GM19025 (cell line): ENCODE data around the gene GALNT15.
A peak's percentile ranks its signal among the peaks of the same experiment; 100 is the strongest.

Experiments used
- ATAC-seq: cut with Tn5 transposase; IDR thresholded peaks from one replicate; pipeline ENCODE4 v1.9.1; 2021; ENCODE audit warnings: mild to moderate bottlenecking, low read depth, moderate library complexity; ENCODE audit not compliant: unreplicated experiment

Gene GALNT15

DNA sequence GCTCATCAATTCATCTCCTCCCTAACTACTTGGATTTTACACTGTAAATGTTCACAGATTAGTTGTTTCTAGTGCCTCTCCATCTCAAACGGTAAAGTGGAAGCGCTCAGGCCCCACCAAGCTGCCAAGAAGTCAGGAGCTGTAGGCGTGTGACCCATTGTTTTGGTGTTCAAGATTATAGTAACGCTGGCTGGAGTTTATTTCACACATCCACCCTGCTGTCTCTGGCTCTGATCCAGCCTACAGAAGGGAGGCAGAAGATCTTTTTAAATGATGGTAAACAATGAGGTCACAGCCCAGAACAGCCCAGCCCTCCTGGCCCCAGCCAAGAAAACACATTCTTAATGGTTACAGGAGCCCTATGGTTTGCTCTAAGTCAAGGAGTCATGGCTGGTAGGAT, 25.7 kb upstream of the GALNT15 start:
- no peak for ATAC-seq

DNA sequence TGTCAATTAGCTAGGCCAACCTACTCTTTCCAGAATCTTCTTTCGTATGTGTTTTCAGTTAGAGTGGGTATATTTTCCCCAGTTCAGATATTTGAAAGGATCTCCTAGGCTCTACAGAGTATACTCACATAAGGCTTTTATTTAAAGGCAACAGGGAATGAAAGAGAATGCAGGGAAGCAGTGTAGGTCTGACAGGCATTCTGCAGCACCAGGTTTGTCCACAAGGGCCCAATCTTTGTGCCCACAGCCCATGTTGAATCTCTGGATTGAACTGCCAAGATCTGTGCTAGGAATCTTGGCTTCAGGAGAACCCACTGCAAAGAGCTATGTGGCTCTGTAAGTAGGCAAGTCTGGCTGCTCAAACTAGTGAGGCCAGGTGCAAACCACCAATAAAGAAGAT, 24.2 kb upstream of the GALNT15 start:
- no peak for ATAC-seq

DNA sequence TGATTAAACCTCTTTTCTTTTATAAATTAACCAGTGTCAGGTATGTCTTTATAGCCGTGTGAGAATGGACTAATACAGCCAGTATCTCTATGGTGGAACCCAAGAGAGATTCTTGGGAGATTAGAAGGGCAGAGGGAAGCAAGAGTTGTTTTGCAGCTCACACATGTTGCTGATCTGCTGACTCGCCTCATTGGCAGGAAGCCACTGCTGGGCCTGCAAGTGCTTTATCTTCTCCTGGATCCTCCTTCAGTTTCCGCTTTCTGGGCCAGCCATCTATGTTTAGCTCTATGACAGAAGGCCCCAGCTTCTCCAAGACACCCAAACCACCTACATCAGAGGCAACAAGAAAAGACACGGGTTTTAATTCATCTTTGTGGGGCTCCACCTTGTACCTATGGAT, 23.4 kb upstream of the GALNT15 start:
- ATAC-seq: no peak

DNA sequence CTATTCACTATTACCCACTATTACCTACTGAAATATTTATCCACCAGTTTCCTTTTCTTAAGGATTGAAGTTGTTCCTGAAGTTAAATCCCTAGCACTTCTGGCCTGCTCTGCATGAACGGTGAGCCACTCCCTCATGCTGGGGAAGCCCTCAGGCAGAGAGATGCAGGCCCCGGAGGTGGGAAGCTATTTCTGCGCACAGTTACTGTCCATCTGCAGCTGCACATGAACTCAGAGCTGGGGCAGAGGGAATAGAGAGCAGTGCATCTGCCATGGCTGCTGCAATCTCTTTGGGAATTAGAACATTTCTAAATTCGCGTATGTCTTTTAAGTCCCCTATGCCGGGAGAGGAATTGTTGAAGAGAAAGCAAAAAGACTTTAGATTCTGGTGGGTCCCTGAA, 6.3 kb upstream of the GALNT15 start:
- ATAC-seq: no peak

DNA sequence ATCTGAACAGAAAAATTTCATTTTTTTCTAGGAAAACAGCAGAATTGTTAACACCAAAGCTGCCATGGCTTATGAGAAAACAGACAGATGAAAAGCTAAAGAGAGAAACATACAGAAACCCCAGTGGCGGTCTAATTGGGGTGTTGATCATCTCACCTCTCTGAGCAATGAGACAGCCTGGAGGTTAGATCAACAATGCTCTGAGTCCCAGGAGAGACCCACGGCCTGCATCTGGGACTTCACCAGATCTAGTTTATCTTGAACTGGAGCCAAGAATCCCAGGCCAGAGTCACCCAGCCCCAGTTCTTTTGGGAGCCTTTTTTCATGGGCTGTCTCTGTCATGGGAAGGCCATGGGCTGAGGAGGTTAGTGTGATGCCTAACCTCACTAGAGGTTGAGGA, 3.5 kb upstream of the GALNT15 start:
- no peak for ATAC-seq

DNA sequence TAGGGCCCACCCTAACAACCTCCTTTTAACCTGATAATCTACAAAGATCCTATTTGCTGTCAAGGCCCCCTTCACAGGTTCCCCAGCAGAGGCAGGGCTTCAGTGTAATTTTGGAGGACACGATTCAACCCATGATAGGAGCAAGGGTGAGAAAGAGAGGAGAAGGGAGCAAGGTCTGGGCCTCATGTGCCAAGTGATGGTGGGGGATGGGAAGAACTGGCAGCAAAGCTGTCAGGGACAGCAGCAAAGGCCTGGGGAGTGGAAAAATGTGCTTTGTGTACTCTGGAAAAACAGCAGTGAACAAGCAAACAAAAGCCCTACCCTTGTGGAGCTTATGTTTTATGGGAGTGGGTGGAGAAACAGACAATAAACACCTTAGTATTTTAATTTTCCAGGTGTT, 2.7 kb upstream of the GALNT15 start:
- no peak for ATAC-seq

DNA sequence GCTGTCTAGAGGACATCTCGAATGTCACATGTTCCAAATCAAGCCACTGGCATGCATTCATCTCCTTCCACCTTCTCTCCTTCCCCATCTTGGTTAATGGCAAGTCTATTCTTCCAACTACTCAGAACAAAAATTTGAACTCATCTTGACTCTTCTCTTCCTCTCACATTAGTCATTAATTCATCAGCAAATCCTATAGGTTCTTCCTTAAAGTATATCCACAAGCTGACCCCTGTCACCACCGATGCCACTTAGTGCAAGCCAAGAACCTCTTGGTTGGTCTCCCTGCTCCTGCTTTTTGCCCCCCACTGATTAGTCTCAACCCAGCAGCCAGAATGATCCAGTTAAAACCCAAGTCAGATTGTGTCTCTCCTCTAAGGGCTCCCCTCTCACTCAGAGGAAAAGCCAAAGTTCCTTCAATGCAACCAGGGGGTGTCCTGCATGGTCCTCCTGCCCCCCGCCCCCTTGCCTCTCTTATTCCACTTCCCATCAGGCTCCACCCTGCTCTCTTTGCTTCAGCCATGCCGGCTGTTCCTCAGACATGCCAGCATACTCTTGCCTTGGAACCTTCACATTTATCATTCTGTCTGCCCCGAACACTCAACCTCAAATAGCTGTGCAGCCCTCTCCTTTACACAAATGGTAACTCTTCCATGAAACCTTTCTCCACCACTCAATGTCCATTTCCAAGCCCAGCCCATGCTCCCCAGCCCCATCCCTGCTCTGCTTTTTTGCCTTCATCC, 1.0 kb upstream of the GALNT15 start:
- ATAC-seq: no peak

DNA sequence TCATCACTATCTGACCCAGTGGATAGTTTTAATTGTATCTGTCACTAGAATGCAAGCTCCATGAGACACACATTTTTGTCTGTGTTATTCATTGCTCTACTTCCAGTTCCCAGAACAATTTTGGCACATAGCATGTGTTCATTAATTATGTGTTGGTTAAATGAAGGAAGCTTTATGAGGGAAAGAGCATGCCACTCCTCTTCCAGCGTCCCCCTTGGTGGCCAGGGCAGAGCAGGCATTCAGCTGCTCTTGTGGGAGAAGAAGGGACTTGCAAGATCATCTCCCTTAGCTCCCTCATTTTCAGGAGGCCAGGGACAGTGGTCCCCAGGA, 489 bp upstream of the GALNT15 start:
- ATAC-seq: no peak

DNA sequence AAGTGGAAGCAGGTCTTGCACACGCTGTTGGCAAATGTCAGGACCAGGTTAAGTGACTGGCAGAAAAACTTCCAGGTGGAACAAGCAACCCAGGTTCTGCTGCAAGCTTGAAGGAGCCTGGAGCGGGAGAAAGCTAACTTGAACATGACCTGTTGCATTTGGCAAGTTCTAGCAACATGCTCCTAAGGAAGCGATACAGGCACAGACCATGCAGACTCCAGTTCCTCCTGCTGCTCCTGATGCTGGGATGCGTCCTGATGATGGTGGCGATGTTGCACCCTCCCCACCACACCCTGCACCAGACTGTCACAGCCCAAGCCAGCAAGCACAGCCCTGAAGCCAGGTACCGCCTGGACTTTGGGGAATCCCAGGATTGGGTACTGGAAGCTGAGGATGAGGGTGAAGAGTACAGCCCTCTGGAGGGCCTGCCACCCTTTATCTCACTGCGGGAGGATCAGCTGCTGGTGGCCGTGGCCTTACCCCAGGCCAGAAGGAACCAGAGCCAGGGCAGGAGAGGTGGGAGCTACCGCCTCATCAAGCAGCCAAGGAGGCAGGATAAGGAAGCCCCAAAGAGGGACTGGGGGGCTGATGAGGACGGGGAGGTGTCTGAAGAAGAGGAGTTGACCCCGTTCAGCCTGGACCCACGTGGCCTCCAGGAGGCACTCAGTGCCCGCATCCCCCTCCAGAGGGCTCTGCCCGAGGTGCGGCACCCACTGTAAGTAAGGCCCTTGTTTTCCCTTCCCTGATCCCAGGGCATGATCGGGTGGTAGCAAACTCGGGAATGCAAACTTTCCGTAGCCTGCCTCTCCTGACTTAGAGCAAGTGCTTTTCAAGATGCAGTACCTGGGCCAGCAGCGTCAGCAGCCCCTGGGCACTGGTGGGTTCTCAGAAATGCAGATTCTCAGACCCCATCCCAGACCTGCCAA, 759 bp downstream of the GALNT15 start:
- no peak for ATAC-seq

DNA sequence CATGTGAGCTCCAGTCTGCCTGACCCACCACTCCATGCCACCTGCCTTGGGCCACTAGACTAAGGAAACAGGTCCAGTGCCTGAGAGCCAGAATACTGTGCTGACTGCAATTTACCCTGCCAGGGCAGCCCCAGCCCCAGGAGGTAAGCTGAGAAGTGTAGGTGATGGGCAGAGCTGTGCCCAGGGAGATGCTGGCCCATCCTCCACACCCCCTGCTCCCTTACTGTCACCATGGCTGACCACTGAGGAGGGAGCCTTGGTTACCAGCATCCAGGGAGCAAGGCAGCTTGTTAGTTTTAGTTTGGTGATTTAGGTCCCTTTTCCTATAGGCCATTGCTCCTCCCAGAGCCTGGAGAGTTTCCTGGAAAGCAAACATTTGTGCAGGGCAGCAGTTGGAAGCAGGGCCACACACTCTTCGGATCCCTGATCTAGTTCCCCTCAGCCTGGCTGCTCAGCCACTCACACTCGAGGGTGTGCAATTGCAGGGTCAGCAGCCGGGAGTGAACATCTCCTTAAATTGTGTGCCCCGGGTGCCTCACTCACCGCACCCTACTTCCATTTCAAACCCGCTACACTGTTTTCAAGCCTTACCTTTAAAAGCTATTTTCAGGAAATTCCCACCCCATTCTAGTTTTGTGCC, 2.0 kb downstream of the GALNT15 start:
- no peak for ATAC-seq

DNA sequence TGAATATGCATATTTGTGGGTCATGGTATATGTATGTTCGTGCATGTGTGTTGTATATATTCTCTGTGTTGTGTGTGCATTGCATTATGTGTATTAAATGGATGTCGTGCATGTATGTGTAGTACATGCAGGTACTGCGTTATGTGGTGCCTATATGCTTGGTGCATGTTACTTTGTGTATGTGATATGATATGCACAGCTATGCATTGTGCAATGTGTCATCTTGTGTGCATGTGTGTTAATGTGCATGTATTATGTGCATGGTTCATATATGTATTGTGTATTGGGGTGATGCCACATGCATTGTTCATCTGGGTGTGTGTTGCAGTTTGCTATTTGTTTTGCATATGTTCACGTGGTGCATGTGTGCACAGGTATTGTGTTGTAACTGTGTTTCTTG, 2.9 kb downstream of the GALNT15 start:
- no peak for ATAC-seq

DNA sequence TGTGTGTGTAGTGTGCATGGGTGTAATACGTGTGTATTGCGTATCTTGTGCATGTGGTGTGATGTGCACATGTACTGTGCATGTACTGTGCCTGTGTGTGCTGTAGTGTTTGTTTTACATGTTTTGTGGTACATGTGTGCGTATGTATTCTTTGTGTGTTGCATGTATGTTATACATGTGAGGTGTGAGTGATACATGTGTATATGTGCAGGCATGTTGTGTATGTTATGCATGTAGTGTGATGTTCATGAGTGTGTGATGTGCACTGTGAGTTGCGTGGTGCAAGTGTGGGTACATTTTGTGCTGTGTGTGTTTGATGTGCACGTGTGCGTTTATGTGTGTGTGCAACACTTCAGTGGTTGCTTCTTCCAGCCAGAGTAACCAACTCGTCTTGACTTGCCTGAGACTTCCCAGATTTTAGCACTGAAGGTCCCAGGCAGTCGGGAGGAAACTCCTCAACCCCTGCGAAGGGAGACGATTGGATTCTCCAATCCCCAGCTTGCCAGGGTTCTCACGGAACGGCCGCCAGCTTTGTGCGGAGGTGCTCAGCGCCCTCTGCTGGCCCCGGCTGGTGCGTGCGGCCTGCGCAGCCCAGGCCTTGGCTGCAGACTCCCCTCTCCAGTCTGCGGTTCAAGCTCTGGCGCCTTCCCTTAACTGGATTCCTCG, 3.6 kb downstream of the GALNT15 start:
- peak; percentile 83 for ATAC-seq

DNA sequence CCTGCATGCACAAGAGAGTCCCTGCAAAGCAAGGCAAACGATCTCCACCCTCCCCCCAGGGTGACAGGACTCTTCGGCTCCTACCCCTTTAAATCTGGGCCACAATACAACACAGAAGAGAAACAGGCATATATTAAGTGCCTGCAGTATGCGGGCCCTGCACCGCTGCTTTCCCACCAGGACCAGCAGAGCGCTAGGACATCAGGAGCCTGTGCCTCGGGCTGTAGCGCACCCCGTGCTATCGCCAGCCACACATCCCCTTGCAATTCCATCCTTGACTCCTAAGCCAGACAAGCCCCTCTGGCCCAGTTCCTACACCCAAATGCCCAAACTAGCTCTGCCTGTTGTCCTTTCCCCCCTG, 4.1 kb downstream of the GALNT15 start:
- no peak for ATAC-seq

DNA sequence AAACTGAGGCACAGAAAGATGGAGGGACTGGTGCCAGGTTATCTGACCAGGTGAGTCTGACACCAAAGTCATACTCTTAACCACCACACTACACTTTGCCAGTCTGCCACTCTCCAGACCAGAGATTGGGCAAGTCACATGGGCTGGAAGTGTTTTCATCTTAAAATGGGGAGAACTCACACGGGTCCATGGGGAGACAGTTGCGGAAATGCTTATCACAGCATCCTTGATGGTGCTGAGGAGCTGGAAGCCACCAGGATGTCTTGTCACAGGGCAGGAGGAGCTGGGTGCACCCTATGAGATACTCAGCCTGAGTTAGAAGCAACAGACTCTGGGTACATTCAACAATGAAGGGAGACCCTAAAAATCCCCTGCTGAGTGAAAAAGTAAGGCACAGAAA, 4.8 kb downstream of the GALNT15 start:
- ATAC-seq: no peak

DNA sequence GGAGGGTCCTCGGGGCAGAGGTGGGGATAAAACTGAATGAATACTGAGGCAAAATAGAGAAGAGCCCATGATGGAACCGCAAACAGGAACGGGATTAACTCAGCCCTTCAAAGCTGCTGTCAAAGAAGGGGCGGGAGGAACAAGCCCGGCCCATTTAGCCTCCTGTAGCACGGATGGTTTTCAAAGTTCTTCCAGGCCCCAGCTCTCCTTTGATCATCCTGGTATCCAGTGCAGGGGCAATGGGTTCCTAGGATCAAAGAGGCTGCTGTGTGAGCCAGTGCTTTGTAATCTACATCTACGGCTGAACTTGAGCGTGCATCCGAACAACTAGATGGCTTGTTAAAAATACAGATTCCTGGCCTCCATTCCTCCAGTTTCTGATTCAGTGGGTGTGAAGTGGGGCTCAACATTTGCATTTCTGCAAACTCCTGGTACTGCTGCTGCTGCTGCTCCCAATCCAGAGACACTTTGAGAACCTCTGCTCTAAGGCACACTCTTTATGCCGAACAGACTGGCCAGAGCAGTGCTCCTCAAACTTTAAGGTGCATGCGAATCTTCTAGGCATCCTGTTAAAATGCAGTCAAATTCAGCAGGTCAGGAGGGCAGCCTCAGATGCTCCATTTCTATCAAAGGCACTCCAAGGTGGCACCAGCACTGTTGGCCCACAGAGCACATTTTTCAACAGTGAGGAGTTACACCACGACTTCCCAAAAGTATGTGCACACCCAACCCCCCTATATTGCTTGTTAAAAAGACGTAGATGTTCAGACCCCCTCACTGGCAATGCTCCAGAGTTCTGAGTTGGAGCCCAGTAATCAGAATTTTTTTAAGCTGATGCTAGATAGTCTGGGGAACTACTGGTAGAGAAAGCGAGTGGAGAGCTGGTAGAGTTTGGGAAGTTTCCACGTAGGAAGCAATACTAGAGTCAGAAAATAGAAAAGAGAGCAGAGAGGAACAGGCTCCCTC, 5.6 kb downstream of the GALNT15 start:
- no peak for ATAC-seq

DNA sequence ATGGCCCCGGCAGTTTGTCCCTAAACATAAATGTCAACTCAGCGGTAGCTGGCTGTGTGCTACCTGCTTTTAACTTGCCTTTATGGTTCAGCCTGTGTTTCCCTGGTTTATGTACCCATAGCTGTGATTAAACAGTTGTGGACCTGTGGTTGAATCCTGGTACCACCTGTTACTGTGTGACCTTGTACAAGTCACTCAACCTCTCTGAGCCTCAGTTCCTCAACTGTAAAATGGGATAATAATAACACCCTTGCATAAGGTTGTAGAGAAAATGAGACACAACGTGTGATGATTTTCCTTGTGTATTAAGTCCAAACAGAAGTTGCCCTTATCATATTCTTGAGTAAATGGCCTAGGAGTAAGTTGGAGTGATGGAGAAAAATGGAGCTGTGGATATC, 6.3 kb downstream of the GALNT15 start:
- ATAC-seq: no peak

DNA sequence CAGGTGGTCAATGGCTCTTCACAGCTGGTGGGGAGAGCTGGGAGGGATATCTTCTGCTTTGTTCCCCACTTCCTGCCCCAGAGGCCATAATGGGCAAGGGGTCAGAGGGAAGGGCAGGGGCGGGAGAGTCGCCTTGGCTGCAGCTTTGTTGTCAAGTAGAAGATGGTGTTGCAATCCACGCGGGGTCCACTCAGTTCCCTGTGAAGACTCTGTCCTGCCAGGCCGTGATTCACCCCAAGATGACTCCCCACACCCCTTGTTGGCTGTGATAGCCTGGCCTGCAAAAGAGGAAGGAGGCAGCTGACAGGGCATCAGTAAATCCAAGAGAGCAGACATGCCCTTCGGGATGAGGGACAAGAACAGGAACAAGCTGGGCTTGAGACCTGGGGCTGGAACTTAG, 6.9 kb downstream of the GALNT15 start:
- no peak for ATAC-seq

DNA sequence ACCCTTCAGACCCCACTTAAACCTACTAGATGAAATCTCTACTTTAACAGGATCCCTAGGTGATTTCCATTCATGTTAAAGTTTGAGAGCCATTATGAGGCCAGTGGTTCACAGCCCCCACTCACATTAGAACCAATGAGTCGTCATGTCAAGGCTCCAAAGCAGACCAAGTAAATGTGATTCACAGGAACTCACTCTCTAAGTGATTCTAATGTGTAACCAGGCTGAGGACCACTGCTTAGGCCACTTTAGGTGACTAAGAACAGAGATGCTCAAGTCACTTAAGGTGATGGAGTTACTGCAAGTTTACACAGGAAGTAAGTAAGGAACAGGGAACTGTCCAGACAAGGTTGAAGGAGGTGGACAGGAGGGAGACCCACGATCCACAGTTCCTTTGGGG, 7.7 kb downstream of the GALNT15 start:
- ATAC-seq: no peak

DNA sequence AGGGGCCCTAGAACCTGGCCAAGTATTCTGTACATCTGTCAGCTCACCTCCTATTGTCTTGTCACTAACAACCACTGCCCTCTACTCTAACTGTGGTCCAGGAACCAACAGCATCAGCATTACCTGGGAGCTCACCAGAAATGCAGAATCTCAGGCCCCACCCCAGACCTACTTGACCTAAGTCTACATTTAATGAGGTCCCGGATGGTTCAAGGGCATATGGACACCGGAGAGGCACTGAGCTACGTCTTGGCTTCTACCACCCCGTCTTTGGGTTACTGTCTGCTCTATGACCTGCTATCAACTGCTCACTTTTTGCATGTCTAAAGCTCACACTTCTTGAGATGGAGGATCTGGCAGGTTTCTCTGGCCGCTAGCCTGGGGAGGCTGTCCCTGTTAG, 8.1 kb downstream of the GALNT15 start:
- no peak for ATAC-seq

DNA sequence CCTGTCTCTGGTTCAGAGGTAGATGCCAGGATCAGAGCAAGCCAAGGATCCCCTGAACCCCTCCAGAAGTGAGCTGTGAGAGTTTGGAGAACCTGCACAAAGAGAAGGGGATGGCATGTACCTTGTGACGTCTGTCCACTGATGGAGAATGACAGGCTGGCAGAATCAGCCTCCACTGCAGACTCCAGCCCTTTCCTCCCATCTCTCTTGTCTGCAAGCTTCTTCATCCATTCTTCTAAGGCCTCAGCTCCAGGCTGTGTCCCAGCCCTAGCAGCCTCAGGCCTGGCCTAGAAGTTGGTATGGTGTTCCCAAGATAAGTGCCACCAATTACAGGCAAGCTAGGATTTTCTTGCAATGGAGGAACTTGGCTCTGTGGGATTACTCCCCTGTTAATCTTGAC, 8.6 kb downstream of the GALNT15 start:
- ATAC-seq: no peak
